SK-MEL-5 (cell line): ENCODE data around the gene UBE2D4. TPM values are rescaled to one million over a fixed set of nuclear protein-coding genes. Genes with fewer than 3 reads are reported as not detected.

ENCODE experiments used
- DNase-seq: peaks from one replicate; pipeline ENCODE4 v3.0.0-alpha.2; 2016; ENCODE audit warnings: low read depth, low spot score
- in situ Hi-C: cut with HindIII; loops from 2 replicates; pipeline ENCODE4 v1.10.0; 2016; ENCODE audit warnings: low sequenced_read_pairs, high pct_unique_total_duplicates, low pct_unique_long_range_greater_than_20kb
- total RNA-seq: library from RNA; depleted of rRNA; stranded (reverse); fragments of >200 nt; shearing (Covaris generic); gene quantifications from 2 replicates; pipeline ENCODE4 v1.2.3, GENCODE V29; 2014

The UBE2D4 gene
- total RNA-seq, 1 experiment from 2014 or later: 25.7 TPM

DNA sequence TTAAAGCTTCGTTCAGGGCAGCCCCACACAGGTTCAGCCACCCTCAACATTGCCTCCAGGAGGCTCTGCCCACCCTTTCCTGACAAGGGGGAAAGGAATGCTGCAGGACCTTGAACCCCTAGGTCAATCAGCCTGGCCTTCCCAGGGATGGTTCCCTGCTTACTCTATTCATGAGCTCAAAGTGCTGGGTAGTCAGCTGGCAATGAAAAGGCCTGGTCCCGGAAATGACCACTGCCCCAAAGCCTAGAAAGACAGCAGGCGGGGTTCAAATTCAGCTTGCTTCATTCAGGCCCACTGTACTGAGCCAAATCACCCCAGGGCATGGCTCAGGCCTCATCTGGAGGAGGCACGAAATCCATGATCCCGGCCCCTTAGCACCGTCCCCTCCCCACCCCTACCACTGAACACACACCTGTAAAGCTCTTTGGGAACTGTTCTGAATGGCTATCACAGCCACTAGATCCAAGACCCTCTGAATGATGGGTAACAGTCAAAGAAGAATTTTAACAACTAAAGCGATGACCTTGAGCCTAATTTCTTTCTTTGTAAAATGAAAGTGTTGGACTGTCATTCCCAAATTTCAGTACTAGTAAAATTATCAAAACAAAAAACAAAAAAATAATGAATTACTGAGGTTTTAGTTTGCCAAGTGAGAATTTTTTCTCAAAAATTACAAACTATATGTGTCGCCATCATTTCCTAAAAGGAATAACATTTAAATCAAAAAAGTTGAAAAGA is 20.9 kb upstream of the UBE2D4 start:
- peak; percentile 59 for DNase-seq
- in situ Hi-C loops: no loop called here

GRCh38 chr7:43905956-43906330 is 20.3 kb upstream of the UBE2D4 start:
- in situ Hi-C loops: no loop called here
- peak; percentile 35 for DNase-seq

GRCh38 chr7:43906331-43907010 is 19.8 kb upstream of the UBE2D4 start, which contains the start of gene URGCP:
Gene URGCP (minus strand): TSS chr7:43906596. CDS start chr7:43906575, 21 bp downstream.
- peak; percentile 38 for DNase-seq
- in situ Hi-C loops: no loop called here

DNA sequence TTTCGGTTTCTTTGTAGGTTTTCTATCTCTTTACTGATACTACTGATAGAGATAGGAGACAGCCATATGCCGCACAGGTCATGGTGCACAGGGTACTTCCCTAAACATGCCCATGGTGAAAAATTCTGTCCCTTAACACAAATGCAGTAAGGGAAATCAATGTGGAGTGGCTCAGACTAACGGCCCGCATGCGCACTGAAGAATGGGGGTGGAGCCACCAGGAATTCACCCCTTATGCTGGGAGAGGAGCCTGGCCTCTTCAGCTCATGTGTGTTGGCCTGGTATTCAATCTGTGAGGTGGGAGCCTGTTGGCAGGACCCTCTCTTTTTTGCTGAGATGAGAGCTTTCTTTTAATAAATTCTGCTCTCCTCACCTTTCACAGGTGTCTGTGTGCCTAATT is 11.4 kb upstream of the UBE2D4 start:
- in situ Hi-C loops: no loop called here

DNA sequence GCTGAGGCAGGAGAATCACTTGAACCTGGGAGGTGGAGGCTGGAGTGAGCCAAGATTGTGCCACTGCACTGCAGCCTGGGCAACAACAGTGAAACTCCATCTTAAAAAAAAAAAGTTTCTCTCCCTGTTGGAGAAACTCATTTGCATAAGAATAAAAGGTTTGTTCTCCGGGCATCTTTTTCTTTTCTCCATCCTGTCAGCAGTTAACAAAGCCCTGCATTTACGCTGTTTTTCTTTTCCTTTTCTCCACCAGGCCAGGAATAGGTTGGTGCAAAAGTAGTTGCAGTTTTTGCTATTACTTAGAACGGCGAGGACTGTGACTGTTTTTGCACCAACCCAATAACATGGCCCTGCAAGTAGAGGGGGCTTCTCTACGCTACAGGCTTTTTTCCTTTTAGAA is 10.3 kb upstream of the UBE2D4 start:
- in situ Hi-C loops: no loop called here
- DNase-seq: no peak

More for the DNA sequence above, 11.4 kb upstream of the UBE2D4 start:
- DNase-seq: peak; percentile 52

DNA sequence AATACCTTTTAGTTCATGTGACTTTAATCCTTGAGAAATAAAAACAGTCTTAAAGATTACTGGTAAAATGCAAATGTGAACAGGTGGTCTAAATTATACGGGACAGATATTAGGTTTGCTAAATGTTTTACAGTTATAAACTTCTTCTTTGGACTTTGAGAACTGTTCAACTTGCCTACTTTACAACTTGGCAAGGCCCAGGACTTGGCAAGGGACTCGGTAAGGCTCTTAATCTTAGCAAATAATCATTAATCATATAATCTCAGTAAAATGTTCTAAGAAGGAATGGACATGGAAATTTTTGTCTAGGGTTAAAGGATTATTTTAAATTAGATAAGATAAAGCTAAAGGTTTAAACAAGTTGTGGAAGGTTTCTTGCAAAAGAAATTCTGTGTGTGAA is 4.8 kb upstream of the UBE2D4 start:
- in situ Hi-C loops: no loop called here
- no peak for DNase-seq

DNA sequence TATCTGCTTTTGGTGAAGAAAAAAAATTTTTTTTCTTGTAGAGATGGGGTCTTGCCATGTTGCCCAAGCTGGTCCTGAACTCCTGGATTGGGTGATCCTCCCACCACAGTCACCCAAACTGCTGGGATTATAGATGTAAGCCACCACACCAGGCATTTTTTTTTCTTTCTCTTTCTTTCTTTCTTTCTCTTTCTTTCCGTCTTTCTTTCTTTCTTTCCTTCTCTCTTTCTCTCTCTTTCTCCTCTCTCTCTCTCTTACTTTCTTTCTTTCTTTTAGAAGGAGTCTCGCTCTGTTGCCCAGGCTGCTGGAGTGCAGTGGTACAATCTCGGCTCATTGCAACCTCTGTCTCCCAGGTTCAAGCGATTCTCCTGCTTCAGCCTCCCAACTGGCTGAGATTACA is 3.5 kb upstream of the UBE2D4 start:
- DNase-seq: no peak
- in situ Hi-C loops: no loop called here

- in situ Hi-C loops: no loop called here
- no peak for DNase-seq
These were observed 525 bp downstream of the UBE2D4 start for GRCh38 chr7:43926798-43927123.

DNA sequence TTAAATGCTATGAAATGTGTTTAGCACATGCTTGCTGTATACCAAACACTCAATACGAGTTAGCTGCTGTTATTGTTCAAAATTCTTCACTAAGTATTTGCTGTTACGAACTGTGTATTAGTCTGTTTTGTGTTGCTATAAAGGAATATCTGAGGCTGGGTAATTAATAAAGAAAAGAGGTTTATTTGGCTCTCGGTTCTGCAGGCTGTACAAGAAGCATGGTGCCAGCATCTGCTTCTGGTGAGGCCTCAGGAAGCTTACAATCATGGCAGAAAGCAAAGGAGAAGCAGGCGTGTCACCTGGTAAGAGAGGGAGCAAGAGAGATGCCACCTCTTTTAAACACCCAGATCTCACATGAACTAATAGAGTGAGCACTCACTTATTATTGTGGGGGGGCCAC is 1.6 kb downstream of the UBE2D4 start:
- in situ Hi-C loops: no loop called here
- DNase-seq: no peak

- DNase-seq: no peak
- in situ Hi-C loops: no loop called here
These were observed 3.6 kb downstream of the UBE2D4 start for GRCh38 chr7:43929529-43930457.

GRCh38 chr7:43931346-43931745 is 5.1 kb downstream of the UBE2D4 start:
- no peak for DNase-seq
- in situ Hi-C loops: no loop called here

DNA sequence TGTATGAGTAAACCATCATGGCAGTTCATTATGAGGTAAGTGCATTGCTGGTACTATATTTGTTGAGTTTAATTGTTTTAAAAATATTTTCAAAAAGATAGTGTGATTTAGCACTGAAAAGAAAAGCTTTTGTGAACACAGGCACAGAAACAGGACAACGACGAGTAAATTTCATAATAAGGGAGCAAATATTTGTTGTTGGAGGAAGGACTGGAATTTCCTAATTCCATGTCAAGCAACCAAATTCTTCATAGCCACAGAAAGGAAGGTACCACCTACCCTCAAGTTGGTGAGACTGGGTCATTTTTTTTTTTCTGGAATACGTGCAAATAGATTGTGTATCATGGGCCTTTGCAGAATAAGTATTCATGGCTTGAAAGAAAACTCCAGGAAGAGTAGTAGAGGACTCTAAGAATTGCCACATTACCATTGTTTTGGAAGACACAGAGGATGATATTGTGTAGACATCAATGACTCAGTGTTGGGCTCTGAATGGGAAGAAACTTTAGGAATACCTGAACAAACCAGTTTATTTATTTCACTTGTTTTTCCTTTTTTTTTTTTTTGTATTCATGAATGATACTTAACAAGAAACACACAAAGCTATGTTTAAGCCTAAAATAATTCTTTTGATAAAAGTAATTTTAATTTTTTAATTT is 7.8 kb downstream of the UBE2D4 start:
- DNase-seq: peak; percentile 55
- in situ Hi-C loops: no loop called here

DNA sequence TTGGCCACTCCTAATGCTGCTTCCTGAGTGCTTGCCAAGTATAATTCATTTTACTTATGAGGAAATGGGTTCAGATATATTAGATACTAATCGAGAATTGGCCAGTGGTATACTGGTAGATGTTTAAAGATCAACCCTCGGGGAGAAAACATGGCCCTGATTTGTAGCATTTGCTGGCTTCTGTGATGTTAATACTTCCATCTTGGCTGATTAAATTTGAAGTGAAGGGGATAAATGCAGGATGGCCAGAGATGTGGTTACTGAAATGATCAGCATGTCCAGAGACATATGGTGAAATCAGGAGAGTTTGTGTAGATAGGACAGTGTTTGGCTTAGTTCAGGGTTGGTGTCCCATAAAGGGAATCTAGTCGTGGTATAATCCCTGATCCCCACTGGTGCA is 11.2 kb downstream of the UBE2D4 start:
- in situ Hi-C loops: no loop called here

DNA sequence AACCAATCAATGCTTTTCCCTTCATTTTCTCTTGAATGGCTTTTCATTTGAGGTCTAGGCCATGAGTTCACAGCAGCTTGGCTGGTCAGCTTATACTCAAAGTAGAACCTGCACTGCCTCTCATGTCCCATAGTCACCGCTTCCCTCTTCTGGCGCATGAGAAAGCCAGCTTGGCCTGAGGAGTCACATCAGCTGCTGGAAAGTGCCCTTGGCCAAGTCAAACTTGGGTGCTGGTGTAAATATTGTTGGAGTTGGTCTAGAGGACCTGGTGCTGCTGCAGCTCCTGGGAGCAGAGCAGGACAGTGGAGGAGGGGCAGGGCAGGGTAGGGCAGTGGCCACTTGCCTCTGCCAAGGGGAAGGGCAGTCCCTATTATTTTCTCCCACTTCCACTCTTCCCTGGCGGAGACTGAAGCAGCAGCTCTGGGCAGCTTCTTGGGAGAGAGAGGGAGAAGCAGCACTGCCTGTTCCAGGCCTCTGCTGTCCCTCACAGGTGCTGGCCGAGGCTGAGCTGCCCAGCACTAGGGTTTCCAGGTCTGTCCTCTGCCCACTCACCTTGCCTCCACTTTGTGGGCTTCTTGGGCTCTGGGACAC is 12.8 kb downstream of the UBE2D4 start:
- no peak for DNase-seq
- in situ Hi-C loops: no loop called here

More for the DNA sequence above, 11.2 kb downstream of the UBE2D4 start:
- DNase-seq: no peak

- peak; percentile 36 for DNase-seq
- in situ Hi-C loops: no loop called here
These were observed 16.0 kb downstream of the UBE2D4 start for GRCh38 chr7:43942250-43942649.

DNA sequence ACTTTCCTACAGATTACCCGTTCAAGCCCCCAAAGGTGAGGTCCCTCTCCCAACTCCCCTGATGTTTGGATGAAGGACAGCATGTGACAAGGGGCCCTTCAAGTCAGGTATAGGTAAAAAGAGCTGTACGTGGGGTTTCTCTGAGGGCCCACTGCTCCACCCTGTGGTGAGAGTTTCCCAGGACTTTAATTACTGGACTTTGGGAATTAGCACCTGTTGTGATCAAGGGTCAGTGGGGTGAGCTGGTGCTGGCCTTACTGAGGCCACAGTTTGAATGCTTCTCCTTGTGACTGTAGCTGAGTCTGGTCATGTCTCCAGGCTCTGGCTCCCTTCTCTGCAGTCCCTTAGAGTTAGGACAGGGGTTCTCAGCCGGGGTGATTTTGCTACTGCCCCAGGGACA is 16.8 kb downstream of the UBE2D4 start:
- peak; percentile 22 for DNase-seq
- in situ Hi-C loops: no loop called here

- no peak for DNase-seq
These were observed 17.4 kb downstream of the UBE2D4 start for GRCh38 chr7:43943417-43944187.

More at GRCh38 chr7:43943417-43944187, 17.4 kb downstream of the UBE2D4 start:
- in situ Hi-C loops: no loop called here
